Measurements from ENCODE around the gene GATB.
A peak's percentile ranks its signal among the peaks of the same experiment; 100 is the strongest.

Gene GATB

GRCh38 chr4:151806511-151806927 is 45.7 kb upstream of the GATB start:
- no peak for TF ChIP-seq CTCF (IDR thresholded peaks at IDR 0.05; ENCODE audit: low read length, missing control alignments)
- no peak overlapping the region for H3K4me3 ChIP-seq (replicated peaks; ENCODE audit: low read depth, low read length)
- peak; percentile 53 for DNase-seq (ENCODE audit: low read depth)

GRCh38 chr4:151804821-151805220 is 44.0 kb upstream of the GATB start:
- no peak for TF ChIP-seq CTCF (IDR thresholded peaks at IDR 0.05; ENCODE audit: low read length, missing control alignments)
- no peak for DNase-seq (ENCODE audit: low read depth)

GRCh38 chr4:151804086-151804630 is 43.4 kb upstream of the GATB start:
- H3K4me3 ChIP-seq (replicated peaks; ENCODE audit: low read depth, low read length): no peak overlapping the region
- DNase-seq (ENCODE audit: low read depth): no peak
- no peak for TF ChIP-seq CTCF (IDR thresholded peaks at IDR 0.05; ENCODE audit: low read length, missing control alignments)

More at GRCh38 chr4:151804821-151805220, 44.0 kb upstream of the GATB start:
- no peak overlapping the region for H3K4me3 ChIP-seq (replicated peaks; ENCODE audit: low read depth, low read length)

GRCh38 chr4:151803246-151803645 is 42.4 kb upstream of the GATB start:
- DNase-seq (ENCODE audit: low read depth): no peak
- no peak overlapping the region for H3K4me3 ChIP-seq (replicated peaks; ENCODE audit: low read depth, low read length)
- TF ChIP-seq CTCF (IDR thresholded peaks at IDR 0.05; ENCODE audit: low read length, missing control alignments): no peak

GRCh38 chr4:151801547-151802516 is 41.0 kb upstream of the GATB start:
- no peak overlapping the region for H3K4me3 ChIP-seq (replicated peaks; ENCODE audit: low read depth, low read length)
- DNase-seq (ENCODE audit: low read depth): peak; percentile 54
- peak; percentile 92 for TF ChIP-seq CTCF (IDR thresholded peaks at IDR 0.05; ENCODE audit: low read length, missing control alignments)

GRCh38 chr4:151799417-151800012 is 38.7 kb upstream of the GATB start:
- no peak overlapping the region for H3K4me3 ChIP-seq (replicated peaks; ENCODE audit: low read depth, low read length)
- DNase-seq (ENCODE audit: low read depth): no peak
- TF ChIP-seq CTCF (IDR thresholded peaks at IDR 0.05; ENCODE audit: low read length, missing control alignments): no peak
